NCI-H345 treated with DMSO at 0.1 percent for 48 hours (cell line): ENCODE results near the gene INPP4A.

Source experiments
- DNase-seq: peaks from one replicate; lab custom pipeline; 2025; ENCODE audit not compliant: unreplicated experiment; lab: John Stamatoyannopoulos, UW

Gene INPP4A

GRCh38 chr2:98537390-98538126 lies 92.9 kb downstream of the INPP4A start:
- DNase-seq, result no peak

GRCh38 chr2:98538280-98539041 lies 93.8 kb downstream of the INPP4A start:
- DNase-seq, result no peak

- no peak for DNase-seq
Observed at GRCh38 chr2:98539056-98539735, 94.5 kb downstream of the INPP4A start.

GRCh38 chr2:98540536-98540935 lies 95.9 kb downstream of the INPP4A start:
- no peak for DNase-seq

GRCh38 chr2:98541489-98541888 lies 96.8 kb downstream of the INPP4A start:
- DNase-seq, result no peak

- no peak for DNase-seq
Observed at GRCh38 chr2:98541906-98542305, 97.2 kb downstream of the INPP4A start.

- no peak for DNase-seq
Observed at GRCh38 chr2:98543214-98543613, 98.6 kb downstream of the INPP4A start.

GRCh38 chr2:98543842-98544241 lies 99.2 kb downstream of the INPP4A start:
- DNase-seq, result no peak

GRCh38 chr2:98545591-98545990 lies 100.9 kb downstream of the INPP4A start:
- no peak for DNase-seq

- no peak for DNase-seq
Observed at GRCh38 chr2:98546186-98546585, 101.5 kb downstream of the INPP4A start.

- DNase-seq, result no peak
Observed at GRCh38 chr2:98547092-98547790, 102.6 kb downstream of the INPP4A start.

- DNase-seq, result no peak
Observed at GRCh38 chr2:98548920-98549818, 104.5 kb downstream of the INPP4A start.

- DNase-seq, result no peak
Observed at GRCh38 chr2:98550165-98550564, 105.5 kb downstream of the INPP4A start.

GRCh38 chr2:98551316-98551715 lies 106.7 kb downstream of the INPP4A start:
- no peak for DNase-seq

- DNase-seq, result no peak
Observed at GRCh38 chr2:98552499-98553179, 108.0 kb downstream of the INPP4A start.

GRCh38 chr2:98554116-98554861 lies 109.6 kb downstream of the INPP4A start:
- no peak for DNase-seq

GRCh38 chr2:98555696-98556095 lies 111.0 kb downstream of the INPP4A start:
- no peak for DNase-seq

- DNase-seq, result no peak
Observed at GRCh38 chr2:98556344-98557033, 111.8 kb downstream of the INPP4A start.
